ENCODE measurements around the gene IMPACT. TPM values are rescaled to one million over a fixed set of nuclear protein-coding genes. Genes with fewer than 3 reads are reported as not detected.

Gene IMPACT
- total RNA-seq, 1 donor from 2014 or later = 31.5 TPM

DNA sequence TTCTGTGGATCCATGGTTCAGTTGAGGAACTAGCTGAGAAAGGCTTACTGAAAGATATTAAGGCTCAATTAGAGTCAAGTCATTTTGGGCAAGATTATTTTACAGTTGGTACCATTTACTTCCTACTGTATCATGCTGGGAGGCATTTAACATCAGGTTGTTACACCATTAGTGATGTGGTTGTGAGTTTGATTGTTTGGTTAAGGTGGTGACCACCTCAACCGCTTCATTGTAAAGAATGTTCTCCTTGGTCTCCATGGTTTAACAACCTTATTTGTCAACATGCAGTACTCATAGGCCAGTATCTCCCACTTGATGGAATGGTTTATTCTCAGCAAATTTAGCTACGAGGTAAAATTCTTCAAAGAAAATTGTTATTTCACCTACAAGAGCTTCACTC lies 68.1 kb downstream of the IMPACT start:
- H3K36me3 ChIP-seq (ENCODE audit: control insufficient read depth, insufficient read depth, low read length) = no peaks in the 10 kb centered on the region
- no peak for DNase-seq (ENCODE audit: low read depth)
- TF ChIP-seq, protein P1, sequence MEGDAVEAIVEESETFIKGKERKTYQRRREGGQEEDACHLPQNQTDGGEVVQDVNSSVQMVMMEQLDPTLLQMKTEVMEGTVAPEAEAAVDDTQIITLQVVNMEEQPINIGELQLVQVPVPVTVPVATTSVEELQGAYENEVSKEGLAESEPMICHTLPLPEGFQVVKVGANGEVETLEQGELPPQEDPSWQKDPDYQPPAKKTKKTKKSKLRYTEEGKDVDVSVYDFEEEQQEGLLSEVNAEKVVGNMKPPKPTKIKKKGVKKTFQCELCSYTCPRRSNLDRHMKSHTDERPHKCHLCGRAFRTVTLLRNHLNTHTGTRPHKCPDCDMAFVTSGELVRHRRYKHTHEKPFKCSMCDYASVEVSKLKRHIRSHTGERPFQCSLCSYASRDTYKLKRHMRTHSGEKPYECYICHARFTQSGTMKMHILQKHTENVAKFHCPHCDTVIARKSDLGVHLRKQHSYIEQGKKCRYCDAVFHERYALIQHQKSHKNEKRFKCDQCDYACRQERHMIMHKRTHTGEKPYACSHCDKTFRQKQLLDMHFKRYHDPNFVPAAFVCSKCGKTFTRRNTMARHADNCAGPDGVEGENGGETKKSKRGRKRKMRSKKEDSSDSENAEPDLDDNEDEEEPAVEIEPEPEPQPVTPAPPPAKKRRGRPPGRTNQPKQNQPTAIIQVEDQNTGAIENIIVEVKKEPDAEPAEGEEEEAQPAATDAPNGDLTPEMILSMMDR (IDR thresholded peaks at IDR 0.05; ENCODE audit: insufficient read depth, low read length, poor library complexity, severe bottlenecking) = no peak
- H3K4me3 ChIP-seq (ENCODE audit: low read depth, low read length) = no peak overlapping the region
- no peaks in the 10 kb centered on the region for H3K27me3 ChIP-seq (ENCODE audit: control insufficient read depth, insufficient read depth, low read length)

- H3K36me3 ChIP-seq (ENCODE audit: control insufficient read depth, insufficient read depth, low read length) = no peaks in the 10 kb centered on the region
- TF ChIP-seq, protein P1 (IDR thresholded peaks at IDR 0.05; ENCODE audit: insufficient read depth, low read length, poor library complexity, severe bottlenecking) = no peak
- DNase-seq (ENCODE audit: low read depth) = no peak
- H3K4me3 ChIP-seq (ENCODE audit: low read depth, low read length) = no peak overlapping the region
- H3K27me3 ChIP-seq (ENCODE audit: control insufficient read depth, insufficient read depth, low read length) = no peaks in the 10 kb centered on the region
These were observed 70.7 kb downstream of the IMPACT start for GRCh38 chr18:24497031-24497754.

DNA sequence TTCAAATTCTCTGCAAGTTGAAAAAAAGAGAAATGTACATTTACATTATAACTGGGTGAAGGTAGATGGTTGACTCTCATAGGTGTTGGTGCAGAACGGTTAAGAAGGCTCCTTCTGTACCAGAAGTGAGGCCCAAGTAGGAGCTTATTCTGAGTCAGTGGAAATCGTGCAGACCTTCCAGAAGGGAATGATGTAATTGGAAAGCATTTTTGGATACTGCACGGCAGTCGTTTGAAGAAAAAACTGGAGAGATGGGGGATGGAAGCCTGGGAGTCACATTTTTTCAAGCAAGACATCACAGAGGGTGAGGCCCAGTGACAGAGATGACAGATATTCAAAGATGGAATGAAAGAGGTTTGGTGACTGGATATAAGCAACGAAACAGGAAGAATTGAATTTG lies 73.3 kb downstream of the IMPACT start:
- no peaks in the 10 kb centered on the region for H3K36me3 ChIP-seq (ENCODE audit: control insufficient read depth, insufficient read depth, low read length)
- no peak for DNase-seq (ENCODE audit: low read depth)
- TF ChIP-seq, protein P1 (IDR thresholded peaks at IDR 0.05; ENCODE audit: insufficient read depth, low read length, poor library complexity, severe bottlenecking) = no peak
- no peaks in the 10 kb centered on the region for H3K27me3 ChIP-seq (ENCODE audit: control insufficient read depth, insufficient read depth, low read length)
- H3K4me3 ChIP-seq (ENCODE audit: low read depth, low read length) = no peak overlapping the region

GRCh38 chr18:24500217-24500616 lies 73.7 kb downstream of the IMPACT start:
- H3K4me3 ChIP-seq (ENCODE audit: low read depth, low read length) = no peak overlapping the region
- TF ChIP-seq, protein P1 (IDR thresholded peaks at IDR 0.05; ENCODE audit: insufficient read depth, low read length, poor library complexity, severe bottlenecking) = no peak
- H3K36me3 ChIP-seq (ENCODE audit: control insufficient read depth, insufficient read depth, low read length) = no peaks in the 10 kb centered on the region
- DNase-seq (ENCODE audit: low read depth) = no peak
- H3K27me3 ChIP-seq (ENCODE audit: control insufficient read depth, insufficient read depth, low read length) = no peaks in the 10 kb centered on the region

GRCh38 chr18:24500766-24501165 lies 74.3 kb downstream of the IMPACT start:
- DNase-seq (ENCODE audit: low read depth) = no peak
- Histone ChIP-seq H3K4me3 (ENCODE audit: low read depth, low read length) (no peak overlapping the region), H3K27me3 (ENCODE audit: control insufficient read depth, insufficient read depth, low read length) (no peaks in the 10 kb centered on the region), H3K36me3 (ENCODE audit: control insufficient read depth, insufficient read depth, low read length) (no peaks in the 10 kb centered on the region)
- TF ChIP-seq, protein P1 (IDR thresholded peaks at IDR 0.05; ENCODE audit: insufficient read depth, low read length, poor library complexity, severe bottlenecking) = no peak
